Myometrial cell (primary cell): Measurements from ENCODE around the gene PWWP3B. TPM values are rescaled to one million over a fixed set of nuclear protein-coding genes. Genes with fewer than 3 reads are reported as not detected.

Source experiments
- total RNA-seq: library from RNA; depleted of rRNA; stranded (reverse); fragments of >200 nt; gene quantifications from 2 replicates; pipeline ENCODE4 v1.2.3, GENCODE V29; 2015

Gene PWWP3B
- 2.5 and 2.9 TPM in 2 replicates for total RNA-seq

DNA sequence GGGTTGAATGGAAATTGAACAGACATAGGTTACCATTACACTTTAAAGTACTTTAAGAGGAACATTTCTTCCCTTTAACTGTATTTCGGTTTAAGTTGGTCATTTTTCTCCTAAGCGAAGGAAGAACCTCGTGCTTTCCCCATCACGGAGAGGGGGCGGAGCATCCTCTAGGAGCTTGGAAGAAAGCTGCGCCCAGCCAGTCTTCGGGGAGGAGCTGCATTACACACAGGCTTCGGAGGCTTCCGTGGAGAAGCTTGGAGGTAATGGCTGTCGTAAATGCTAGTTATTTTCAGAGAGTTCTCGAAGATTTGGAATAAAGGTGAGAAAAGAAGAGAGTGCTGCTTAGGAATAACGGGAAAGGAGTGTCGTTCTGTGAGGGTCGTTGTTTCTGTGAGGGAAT is at the start of gene PWWP3B:
Gene PWWP3B (plus strand): TSS at position 199 of the 400 bp plus-strand sequence. CDS start 37,128 bp downstream, outside the sequence.

Other genes with a start within 250 kb of the PWWP3B start
- not detected in 2 replicates for gene SERPINA7, start 129.6 kb upstream of the PWWP3B start, total RNA-seq